ENCODE measurements around the gene BTRC.

- no peak for TF ChIP-seq MAX (IDR thresholded peaks at IDR 0.05)
- no peak for TF ChIP-seq EP300 (IDR thresholded peaks at IDR 0.05)
- TF ChIP-seq USF2 (IDR thresholded peaks at IDR 0.05) = no peak
- TF ChIP-seq SMC3 (IDR thresholded peaks at IDR 0.05) = no peak
- TF ChIP-seq RFX5 (IDR thresholded peaks at IDR 0.05) = no peak
- no peak for TF ChIP-seq CTCF (IDR thresholded peaks at IDR 0.05)
- TF ChIP-seq POLR2A (IDR thresholded peaks at IDR 0.05; ENCODE audit: low read length) = no peak
- no peak for TF ChIP-seq CHD4 (IDR thresholded peaks at IDR 0.05; ENCODE audit: borderline replicate concordance)
- TF ChIP-seq FOSL2 (IDR thresholded peaks at IDR 0.05) = no peak
- no peak for TF ChIP-seq FOSL2 (CRISPR knock-in tag; IDR thresholded peaks at IDR 0.05)
These were observed 92.1 kb downstream of the BTRC start for GRCh38 chr10:101446071-101446470.

Data from A549 (cell line).